Stimulated activated CD8-positive, alpha-beta memory T cell treated with anti-CD3 and anti-CD28 coated beads, Interleukin-2, amount 100 ng/mL, for 1 hour (primary cell): Measurements from ENCODE around the gene TBC1D5.
"Not testable (repeated sequence)": the region's sequence is repeated elsewhere in the genome, so short reads cannot be mapped to it uniquely, and the experiment has no call there.

ENCODE experiments used
- DNase-seq, 2 donors: peaks; one replicate each; pipeline ENCODE4 v3.0.0-alpha.2; 2020; ENCODE audit warnings: low read depth in 2 of 2

TBC1D5 gene

GRCh38 chr3:17404548-17404947 lies 337.9 kb downstream of the TBC1D5 start:
- DNase-seq: no peak

- DNase-seq: no peak
Observed at GRCh38 chr3:17402442-17402841, 340.0 kb downstream of the TBC1D5 start.

GRCh38 chr3:17401912-17402311 lies 340.5 kb downstream of the TBC1D5 start:
- DNase-seq: no peak

GRCh38 chr3:17399586-17399985 lies 342.8 kb downstream of the TBC1D5 start:
- no peak for DNase-seq

- DNase-seq: no peak
Observed at GRCh38 chr3:17398959-17399551, 343.4 kb downstream of the TBC1D5 start.

GRCh38 chr3:17396036-17396435 lies 346.4 kb downstream of the TBC1D5 start:
- DNase-seq: no peak

- no peak for DNase-seq
Observed at GRCh38 chr3:17394541-17395155, 347.8 kb downstream of the TBC1D5 start.

- DNase-seq: not testable (repeated sequence)
Observed at GRCh38 chr3:17392516-17392915, 349.9 kb downstream of the TBC1D5 start.

GRCh38 chr3:17390785-17391184 lies 351.6 kb downstream of the TBC1D5 start:
- DNase-seq: no peak

- no peak for DNase-seq
Observed at GRCh38 chr3:17387108-17387507, 355.3 kb downstream of the TBC1D5 start.

- no peak for DNase-seq
Observed at GRCh38 chr3:17386432-17386831, 356.0 kb downstream of the TBC1D5 start.

GRCh38 chr3:17384567-17385296 lies 357.7 kb downstream of the TBC1D5 start:
- DNase-seq: no peak

- DNase-seq: no peak
Observed at GRCh38 chr3:17373304-17373703, 369.1 kb downstream of the TBC1D5 start.

GRCh38 chr3:17372362-17373210 lies 369.8 kb downstream of the TBC1D5 start:
- no peak for DNase-seq

- no peak for DNase-seq
Observed at GRCh38 chr3:17369973-17370372, 372.5 kb downstream of the TBC1D5 start.

GRCh38 chr3:17367171-17367570 lies 375.3 kb downstream of the TBC1D5 start:
- no peak for DNase-seq

- no peak for DNase-seq
Observed at GRCh38 chr3:17360991-17361390, 381.4 kb downstream of the TBC1D5 start.

- no peak for DNase-seq
Observed at GRCh38 chr3:17359911-17360310, 382.5 kb downstream of the TBC1D5 start.

GRCh38 chr3:17357035-17357710 lies 385.3 kb downstream of the TBC1D5 start:
- DNase-seq: no peak

GRCh38 chr3:17356585-17356984 lies 385.8 kb downstream of the TBC1D5 start:
- no peak for DNase-seq

GRCh38 chr3:17355591-17355990 lies 386.8 kb downstream of the TBC1D5 start:
- no peak for DNase-seq

GRCh38 chr3:17354341-17354740 lies 388.1 kb downstream of the TBC1D5 start:
- no peak for DNase-seq
